GM10266 (cell line): ENCODE data around the gene RNF145.

Experiments used
- DNase-seq: peaks from one replicate; pipeline ENCODE4 v3.0.0; 2012; ENCODE audit errors: extremely low spot score
- CTCF ChIP-seq: IDR thresholded peaks from 2 replicates; pipeline ENCODE4 v1.5.1; 2012; ENCODE audit warnings: mild to moderate bottlenecking, low read depth; ENCODE audit not compliant: control insufficient read depth, insufficient read depth; ENCODE audit errors: missing control alignments

RNF145 gene

DNA sequence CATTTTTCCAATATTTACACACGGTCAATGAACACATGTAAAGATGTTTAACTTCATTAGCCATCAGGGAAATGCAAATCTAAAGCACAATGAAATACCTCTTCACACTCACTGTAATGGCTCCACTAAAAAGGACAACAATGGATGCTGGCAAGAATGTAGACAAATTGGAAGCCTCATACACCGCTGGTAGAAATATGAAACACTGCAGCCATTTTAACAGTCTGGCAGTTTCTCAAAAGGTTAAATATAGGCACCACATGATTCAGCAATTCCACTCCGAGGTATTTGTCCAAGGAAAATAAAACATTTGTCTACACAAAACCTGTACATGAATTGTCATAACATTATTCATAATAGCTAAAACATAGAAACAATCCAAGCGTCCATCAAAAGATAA is 20.0 kb downstream of the RNF145 start:
- no peak for TF ChIP-seq CTCF
- no peak for DNase-seq

DNA sequence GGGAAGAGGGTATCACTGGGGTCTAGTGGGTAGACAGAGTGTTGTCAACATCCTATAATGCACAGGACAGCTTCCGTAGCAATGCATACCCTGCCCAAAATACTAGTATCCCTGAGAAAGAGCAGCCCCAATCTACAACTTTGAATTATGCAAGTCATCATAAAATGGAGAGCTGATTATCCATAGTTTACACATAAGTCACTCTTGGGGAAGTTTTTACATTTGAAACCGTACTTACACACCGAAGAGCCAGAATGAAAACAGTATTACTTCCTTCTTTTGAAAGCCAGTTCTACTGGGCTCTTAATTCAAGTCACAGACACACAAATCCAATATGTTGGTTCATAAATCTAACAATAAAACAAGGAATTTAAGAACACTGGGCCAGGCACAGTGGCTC is 21.6 kb downstream of the RNF145 start:
- DNase-seq = no peak
- TF ChIP-seq CTCF = no peak

DNA sequence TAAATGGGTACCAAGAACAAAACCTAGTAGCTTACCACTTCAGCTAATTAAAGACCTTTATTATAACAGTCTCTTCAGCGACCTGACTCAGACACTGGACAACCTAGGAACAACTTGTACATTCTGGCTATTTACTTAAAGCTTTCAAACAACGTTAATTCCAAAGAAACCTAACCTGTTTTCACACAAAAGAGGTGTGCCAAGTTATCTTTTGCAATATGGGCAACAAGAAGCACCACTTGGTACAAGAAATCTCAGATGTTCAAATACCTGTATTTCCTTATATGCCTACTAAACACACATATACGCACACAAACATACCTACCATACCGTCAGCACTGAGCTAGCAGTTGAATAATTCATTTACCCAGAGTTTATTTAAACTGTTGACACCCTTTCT is 23.0 kb downstream of the RNF145 start:
- DNase-seq = no peak
- no peak for TF ChIP-seq CTCF

DNA sequence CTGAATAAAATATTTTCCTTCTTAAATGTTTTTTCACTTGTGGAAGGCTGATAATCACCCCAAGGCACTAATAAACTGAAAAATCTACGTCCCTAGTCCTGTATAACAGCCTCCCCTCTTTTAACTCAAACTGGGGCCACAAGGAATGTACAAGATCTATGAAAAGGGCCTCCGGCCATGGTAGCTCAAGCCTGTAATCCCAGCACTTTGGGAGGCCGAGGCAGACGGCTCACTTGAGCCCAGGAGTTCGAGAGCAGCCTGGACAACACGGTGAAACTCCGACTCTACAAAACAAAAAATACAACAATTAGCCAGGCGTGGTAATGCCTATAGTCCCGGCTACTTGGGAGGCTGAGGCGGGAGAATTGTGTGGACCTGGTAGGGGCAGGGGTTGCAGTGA is 23.6 kb downstream of the RNF145 start:
- no peak for TF ChIP-seq CTCF
- DNase-seq = no peak

DNA sequence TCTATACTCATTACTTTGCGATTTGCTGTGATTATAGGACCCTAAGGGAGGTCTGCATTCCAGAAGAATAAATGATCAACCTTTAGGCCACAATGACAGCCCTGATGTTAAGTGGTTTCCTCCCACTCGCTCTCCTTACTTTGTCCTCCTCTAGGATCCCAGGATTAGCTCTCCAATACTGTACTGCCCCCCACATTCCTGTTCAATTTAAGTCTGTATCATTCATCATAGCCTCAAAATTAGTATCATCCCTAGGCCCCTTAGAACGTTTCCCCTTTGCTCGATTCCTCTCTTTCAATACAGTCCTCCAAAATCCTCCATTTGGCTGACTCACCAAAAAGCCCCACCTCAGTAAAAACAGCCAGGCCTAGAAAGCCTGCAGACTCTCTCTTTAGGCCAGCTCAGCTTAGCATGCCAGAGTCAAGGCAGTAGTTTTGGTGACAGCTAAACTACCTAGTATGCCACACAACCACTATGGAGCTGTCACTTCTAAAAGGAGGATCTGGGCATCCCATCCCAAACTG is 24.4 kb downstream of the RNF145 start:
- no peak for DNase-seq
- no peak for TF ChIP-seq CTCF

GRCh38 chr5:159184236-159184635 is 25.1 kb downstream of the RNF145 start:
- DNase-seq = no peak
- TF ChIP-seq CTCF = no peak

GRCh38 chr5:159183247-159183646 is 26.1 kb downstream of the RNF145 start:
- DNase-seq = no peak
- no peak for TF ChIP-seq CTCF
